H1 (cell line): Measurements from ENCODE around the gene OSBPL6.

Experiments
- EGR1 ChIP-seq: IDR thresholded peaks from 2 replicates; pipeline ENCODE4 v1.6.1; 2011; ENCODE audit warnings: low read depth, low read length, borderline replicate concordance
- EP300 ChIP-seq, 2 experiments: IDR thresholded peaks; 1 replicate in 1 of 2; 2 replicates in 1 of 2; pipeline ENCODE4 v1.6.1; 2011 to 2012; ENCODE audit warnings: low read depth in 2 of 2, low read length in 2 of 2, mild to moderate bottlenecking in 2 of 2, borderline replicate concordance in 1 of 2, inconsistent platforms in 1 of 2, moderate library complexity in 1 of 2
- EZH2 ChIP-seq: fragments of 200-600 bp; sonication (generic); IDR thresholded peaks from 2 replicates; pipeline ENCODE4 v1.7.1; 2012; ENCODE audit warnings: low read depth, mild to moderate bottlenecking, moderate library complexity, low read length, inconsistent platforms; ENCODE audit not compliant: severe bottlenecking
- JUN ChIP-seq: IDR thresholded peaks from 2 replicates; pipeline ENCODE4 v1.6.1; 2011; ENCODE audit warnings: low read depth, mild to moderate bottlenecking, improper control_type of control experiment, low read length
- JUND ChIP-seq: IDR thresholded peaks from 2 replicates; pipeline ENCODE4 v1.6.1; 2011; ENCODE audit warnings: mild to moderate bottlenecking, improper control_type of control experiment, low read length
- POLR2AphosphoS5 ChIP-seq: IDR thresholded peaks from 2 replicates; pipeline ENCODE4 v1.6.1; 2011; ENCODE audit warnings: low read depth, low read length
- RAD21 ChIP-seq, 2 experiments: IDR thresholded peaks in 1 of 2; conservative IDR thresholded peaks in 1 of 2; 2 replicates each; pipeline ENCODE4 v1.6.1; 2011; ENCODE audit warnings: low read depth in 2 of 2, low read length in 2 of 2, improper control_type of control experiment in 1 of 2, inconsistent platforms in 1 of 2, mild to moderate bottlenecking in 1 of 2, moderate library complexity in 1 of 2
- RNF2 ChIP-seq: fragments of 200-900, 300-1000 bp; sonication (generic); IDR thresholded peaks from 2 replicates; pipeline ENCODE4 v1.7.1; 2016; ENCODE audit warnings: borderline replicate concordance, low read depth, mild to moderate bottlenecking, antibody characterized with exemption, low read length; ENCODE audit not compliant: poor library complexity, severe bottlenecking; ENCODE audit errors: missing control alignments
- TCF12 ChIP-seq: IDR thresholded peaks from 2 replicates; pipeline ENCODE4 v1.6.1; 2011; ENCODE audit warnings: low read depth, mild to moderate bottlenecking, low read length

DNA sequence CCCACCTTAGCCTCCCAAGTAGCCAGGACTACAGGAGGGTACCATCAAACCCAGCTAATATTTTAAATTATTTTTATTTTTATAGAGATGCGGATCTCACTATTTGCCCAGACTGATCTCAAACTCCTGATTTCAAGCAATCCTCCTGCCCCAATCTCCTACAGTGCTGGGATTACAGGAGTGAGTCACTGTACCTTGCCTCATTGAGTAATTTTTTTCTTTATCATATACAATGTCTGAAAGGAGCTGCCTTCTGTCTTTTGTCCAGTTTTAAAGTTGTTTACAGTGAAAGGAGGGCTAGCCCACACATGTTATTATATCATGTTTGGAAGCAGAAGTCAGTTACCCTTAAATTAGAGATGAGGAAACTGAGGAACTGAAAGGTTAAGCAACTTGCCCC, 224.1 kb downstream of the OSBPL6 start:
- TF ChIP-seq EP300 (IDR thresholded peaks at IDR 0.05; ENCODE audit: borderline replicate concordance in 1 of 2, low read depth in 2 of 2, low read length in 2 of 2) (no peak), RNF2 (no peak), JUN (no peak), JUND (no peak), RAD21 (IDR thresholded peaks at IDR 0.05 in 1 of 2, conservative IDR thresholded peaks at IDR 0.05 in 1 of 2; ENCODE audit: low read depth in 2 of 2, low read length in 2 of 2) (no peak), EGR1 (no peak), EZH2 (no peak), TCF12 (no peak), POLR2AphosphoS5 (no peak)
